ENCODE measurements around the gene PLCD1.
"Not testable (repeated sequence)": the region's sequence is repeated elsewhere in the genome, so short reads cannot be mapped to it uniquely, and the experiment has no call there.

DNA sequence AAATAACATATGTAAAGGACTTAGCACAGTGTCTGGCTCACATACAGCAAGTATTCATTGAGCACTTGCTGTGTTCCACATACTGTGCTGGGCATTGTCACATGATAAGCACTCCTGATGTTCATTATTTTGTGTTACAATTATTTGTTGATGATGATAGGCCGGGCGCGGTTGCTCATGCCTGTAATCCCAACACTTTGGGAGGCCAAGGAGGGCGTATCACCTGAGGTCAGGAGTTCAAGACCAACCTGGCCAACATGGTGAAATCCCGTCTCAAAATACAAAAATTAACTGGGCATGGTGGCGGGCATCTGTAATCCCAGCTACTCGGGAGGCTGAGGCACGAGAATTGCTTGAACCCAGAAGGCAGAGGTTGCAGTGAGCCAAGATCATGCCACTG is 57.4 kb downstream of the PLCD1 start:
- TF ChIP-seq, protein P1, sequence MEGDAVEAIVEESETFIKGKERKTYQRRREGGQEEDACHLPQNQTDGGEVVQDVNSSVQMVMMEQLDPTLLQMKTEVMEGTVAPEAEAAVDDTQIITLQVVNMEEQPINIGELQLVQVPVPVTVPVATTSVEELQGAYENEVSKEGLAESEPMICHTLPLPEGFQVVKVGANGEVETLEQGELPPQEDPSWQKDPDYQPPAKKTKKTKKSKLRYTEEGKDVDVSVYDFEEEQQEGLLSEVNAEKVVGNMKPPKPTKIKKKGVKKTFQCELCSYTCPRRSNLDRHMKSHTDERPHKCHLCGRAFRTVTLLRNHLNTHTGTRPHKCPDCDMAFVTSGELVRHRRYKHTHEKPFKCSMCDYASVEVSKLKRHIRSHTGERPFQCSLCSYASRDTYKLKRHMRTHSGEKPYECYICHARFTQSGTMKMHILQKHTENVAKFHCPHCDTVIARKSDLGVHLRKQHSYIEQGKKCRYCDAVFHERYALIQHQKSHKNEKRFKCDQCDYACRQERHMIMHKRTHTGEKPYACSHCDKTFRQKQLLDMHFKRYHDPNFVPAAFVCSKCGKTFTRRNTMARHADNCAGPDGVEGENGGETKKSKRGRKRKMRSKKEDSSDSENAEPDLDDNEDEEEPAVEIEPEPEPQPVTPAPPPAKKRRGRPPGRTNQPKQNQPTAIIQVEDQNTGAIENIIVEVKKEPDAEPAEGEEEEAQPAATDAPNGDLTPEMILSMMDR (conservative IDR thresholded peaks at IDR 0.05): not testable (repeated sequence)
- not testable (repeated sequence) for TF ChIP-seq EZH2 (IDR thresholded peaks at IDR 0.05; ENCODE audit: low read depth)
